NOMO-1 (cell line): ENCODE measurements around the gene WNT2.

Experiments used
- DNase-seq, 2 experiments: peaks; one replicate each; lab custom pipeline; 2025; ENCODE audit not compliant: unreplicated experiment in 2 of 2; lab: John Stamatoyannopoulos, UW

Gene WNT2

GRCh38 chr7:117322741-117323304 lies at the start of gene WNT2:
WNT2 (minus strand) TSS chr7:117323058; CDS start chr7:117322989, 69 bp downstream.
- no peak for DNase-seq

DNA sequence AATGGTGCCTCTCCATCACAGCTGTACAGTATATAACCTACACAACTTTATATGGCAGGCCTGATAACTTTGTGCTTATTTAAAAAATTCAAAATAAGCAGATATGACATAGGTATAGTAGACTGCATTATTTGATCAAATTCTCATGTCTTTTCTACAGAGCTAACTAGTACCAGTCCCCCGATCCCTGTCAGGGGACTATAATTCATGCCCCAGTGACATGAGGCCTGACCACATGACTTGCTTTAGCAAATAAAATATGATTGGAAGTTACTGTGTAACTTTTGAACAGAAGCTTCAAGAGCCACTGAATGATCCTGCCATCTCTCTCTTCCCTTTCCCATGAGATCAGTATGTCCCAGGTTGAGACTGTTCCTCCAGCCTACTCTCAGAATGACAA lies 49.2 kb upstream of the WNT2 start:
- DNase-seq: no peak

DNA sequence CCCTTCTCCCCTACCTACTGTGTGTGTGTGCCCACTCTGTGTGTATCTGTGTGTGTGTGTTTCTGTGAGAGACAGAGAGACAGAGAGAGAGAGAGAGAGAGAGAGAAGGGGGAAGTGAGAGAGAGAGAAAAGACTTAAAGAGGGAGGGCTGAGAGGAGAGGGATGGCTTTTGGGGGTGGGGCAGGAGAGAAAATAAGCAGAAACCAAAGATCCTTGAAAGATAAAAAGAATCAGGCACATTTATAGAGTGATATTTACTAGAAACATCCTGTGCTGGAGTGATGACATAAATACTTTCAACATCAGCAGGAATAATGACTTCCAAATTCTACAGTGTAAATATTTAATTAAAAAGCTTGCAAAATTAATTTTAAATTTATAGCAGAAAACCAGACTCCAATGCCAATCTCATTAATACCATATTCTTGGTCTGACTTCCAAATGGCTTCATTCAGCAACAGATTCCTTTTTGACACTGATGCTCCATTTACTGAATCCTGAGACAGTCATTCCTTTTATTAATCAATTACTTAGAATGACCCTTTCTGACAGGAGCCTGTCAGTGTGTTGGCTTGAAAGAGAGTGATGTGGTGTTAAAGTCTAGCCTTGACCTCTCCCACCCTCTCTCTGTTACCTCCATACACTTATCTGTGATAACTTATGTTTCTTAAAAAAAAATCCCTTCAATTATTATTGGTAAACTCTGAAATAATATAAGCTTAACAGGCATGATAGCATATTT lies 41.7 kb upstream of the WNT2 start:
- no peak for DNase-seq

DNA sequence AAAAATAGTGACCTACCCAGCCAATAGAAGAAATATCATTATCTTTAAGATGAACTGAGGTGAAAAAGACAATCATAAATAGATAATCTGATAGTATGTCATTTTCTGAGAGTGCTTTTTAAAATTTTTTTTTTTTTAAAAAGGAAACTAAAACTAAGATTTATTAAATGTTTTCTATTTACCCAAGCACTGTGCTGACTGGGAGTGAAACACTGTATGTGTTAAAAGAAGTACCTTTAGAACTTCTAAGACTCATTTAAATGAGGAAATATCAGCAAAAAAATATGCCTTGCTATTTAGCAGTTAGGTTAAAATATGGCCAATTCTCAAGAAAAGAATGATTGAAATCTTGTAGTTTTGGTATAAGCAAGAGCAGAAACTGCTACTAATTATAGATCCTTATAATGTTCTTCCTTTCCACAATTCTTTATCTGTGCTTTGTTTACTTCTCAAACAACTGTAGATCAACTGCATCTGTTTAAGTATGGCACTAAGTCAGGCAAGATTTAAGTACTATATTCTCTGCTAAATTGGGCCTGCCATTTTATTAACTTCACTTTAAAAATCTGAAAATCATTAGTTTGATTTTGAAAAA lies 39.5 kb upstream of the WNT2 start:
- no peak for DNase-seq

DNA sequence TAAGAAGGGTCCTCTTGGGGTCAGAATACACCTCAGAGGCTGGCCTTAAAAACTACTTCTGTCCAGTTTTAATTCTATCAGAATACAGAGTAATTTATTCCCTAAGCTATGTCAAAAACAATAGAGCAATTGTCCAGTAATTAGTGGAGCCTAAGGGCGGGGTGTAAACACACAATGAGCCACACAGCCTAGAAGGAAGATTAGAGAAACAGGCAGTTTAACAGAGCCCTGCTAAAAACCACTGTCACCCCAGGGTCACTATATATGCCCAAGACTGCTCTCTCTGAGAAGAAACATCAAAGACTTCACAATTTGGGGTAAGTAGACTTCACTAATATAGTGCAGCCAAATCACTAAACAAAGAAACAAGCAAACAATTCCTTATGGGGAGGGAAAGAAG lies 27.2 kb upstream of the WNT2 start:
- no peak for DNase-seq

GRCh38 chr7:117349570-117349969 lies 26.7 kb upstream of the WNT2 start:
- no peak for DNase-seq

- DNase-seq: no peak
These were observed 25.3 kb upstream of the WNT2 start for GRCh38 chr7:117347962-117348672.

DNA sequence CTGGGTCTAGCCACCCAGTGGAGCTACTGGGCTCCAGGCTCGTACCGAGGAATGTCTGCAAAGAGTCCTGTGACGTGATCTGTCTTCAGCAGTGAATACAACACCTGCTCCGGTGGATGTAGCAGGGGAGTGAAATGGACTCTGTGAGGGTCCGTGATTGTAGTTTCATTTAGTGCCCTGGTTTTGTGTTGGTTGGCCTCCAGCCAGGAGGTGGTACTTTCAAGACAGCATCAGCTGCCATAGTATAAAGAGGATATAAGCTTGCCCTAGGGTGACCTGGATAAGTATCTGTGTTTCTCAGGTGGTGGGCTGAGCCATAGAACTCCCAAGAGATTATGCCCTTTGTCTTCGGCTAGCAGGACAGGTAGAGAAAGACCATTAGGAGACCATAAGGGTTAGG lies 24.6 kb upstream of the WNT2 start:
- DNase-seq: no peak

GRCh38 chr7:117346161-117346560 lies 23.3 kb upstream of the WNT2 start:
- DNase-seq: no peak

DNA sequence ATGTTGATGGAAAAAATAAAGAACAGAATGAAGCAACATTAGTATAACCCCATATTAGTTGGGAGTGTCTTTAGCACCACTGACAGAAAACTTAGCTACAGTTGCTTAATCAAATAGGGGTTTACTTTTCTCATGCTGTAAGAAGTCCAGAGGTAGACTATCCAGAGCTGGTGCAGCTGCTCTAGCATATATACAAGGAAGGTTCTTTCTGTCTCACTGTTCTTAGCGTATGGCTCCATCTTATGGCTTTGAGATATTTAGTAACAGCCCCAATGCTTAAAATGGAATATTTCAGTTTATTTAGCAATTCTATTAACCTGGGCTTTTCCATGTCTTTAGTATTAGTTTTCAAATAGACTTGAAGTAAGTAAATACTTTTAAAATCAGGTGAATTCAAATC lies 15.2 kb upstream of the WNT2 start:
- no peak for DNase-seq

GRCh38 chr7:117333168-117333567 lies 10.3 kb upstream of the WNT2 start:
- DNase-seq: no peak

DNA sequence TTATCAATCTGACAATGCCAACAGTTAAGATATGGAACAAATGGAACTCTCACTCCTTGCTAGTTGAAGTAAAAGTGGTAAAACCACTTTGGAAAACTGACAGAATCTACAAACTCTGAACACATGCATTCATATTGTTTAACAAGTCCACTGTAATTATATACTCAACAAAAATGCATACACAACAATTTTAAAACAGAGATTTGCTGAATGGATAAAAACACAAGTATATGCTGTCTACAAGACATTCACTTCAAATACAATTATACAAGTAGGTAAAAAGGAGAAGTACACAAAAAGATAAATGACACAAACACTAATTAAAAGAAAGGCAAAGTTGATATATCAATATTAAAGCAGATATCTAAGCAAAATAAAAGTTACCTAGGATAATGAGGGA lies 9.2 kb upstream of the WNT2 start:
- DNase-seq: no peak

DNA sequence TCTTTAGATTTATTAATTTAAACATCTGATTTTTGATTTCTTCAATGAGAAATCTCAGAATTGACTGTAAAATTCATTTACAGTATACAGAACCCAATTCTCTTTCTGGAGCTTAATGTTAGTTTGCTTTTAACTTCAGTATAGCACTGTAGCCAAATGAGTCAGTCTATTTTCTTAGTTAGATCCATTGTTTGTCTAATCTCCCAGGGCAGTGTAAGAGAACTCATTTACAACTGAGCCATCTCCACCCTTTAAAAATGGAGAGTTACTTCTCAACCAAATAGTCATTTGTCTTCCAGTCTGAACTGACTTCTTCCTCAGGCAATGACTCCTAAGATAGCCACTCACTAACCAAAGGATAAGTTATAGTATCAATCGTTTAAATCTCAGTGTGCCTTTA lies 3.0 kb upstream of the WNT2 start:
- no peak for DNase-seq

- no peak for DNase-seq
These were observed 2.1 kb upstream of the WNT2 start for GRCh38 chr7:117324960-117325359.

DNA sequence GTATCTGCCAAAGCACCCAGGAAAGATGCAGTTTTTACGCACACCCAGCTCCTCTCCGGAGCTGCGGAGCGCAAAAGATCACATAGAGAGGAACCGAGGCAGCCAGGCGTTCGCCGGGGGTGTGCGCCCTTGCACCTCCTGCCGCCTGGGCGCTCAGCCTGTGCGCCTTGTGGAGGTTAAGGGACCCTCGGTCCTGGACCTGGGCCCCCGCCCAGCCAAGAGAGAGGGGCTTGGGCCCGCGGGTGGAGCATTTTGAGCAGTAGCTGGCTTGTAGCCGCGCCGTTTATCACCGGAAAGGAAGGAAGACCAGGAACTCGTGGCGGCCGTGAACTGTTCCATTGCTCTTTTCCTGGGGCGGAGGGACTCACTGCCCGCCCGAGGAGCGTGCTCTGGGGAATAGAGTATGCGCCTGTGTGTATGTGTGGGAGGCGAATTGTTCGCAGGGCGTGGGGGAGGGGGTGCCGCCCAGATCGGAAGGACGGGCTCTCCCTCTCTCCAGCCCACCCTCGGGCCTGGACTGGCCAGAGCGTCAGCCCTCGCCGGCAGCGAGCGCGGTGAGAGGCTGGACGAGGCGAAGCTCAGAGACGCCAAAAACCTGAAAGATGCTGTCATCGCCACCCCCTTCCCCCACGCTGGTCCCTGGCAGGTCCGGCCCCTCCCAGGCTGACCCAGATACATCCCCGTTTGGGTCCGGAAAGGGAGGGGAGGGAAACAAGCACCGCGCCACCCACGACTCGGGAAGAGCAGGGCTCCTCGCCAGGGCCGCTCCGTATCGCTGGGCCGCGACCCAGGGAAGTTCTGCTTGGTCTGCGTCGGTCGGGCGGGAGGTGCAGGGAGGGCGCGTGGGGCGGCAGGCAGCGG lies 1.2 kb upstream of the WNT2 start:
- no peak for DNase-seq

- DNase-seq: no peak
These were observed 520 bp upstream of the WNT2 start for GRCh38 chr7:117323305-117323850.

- DNase-seq: no peak
These were observed 2.3 kb downstream of the WNT2 start for GRCh38 chr7:117320523-117320922.

GRCh38 chr7:117319181-117319580 lies 3.7 kb downstream of the WNT2 start:
- no peak for DNase-seq

DNA sequence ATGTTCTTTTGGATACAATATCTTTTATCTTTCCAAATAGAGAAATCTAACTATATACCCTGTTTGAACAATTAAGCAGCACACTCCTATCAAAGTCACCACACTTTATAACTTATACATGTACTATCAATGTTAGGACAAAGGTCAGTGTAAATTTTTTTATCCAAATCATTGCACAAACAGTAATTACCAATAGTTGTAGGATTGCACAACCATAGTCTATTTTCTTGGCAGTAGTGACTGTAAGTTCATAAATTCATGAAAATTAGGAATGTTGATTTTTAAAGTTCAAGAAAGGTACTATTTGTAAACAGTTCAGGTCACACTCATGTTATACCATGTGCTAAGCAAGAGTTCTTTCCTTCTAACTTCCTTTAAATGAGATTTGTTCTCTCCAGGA lies 9.3 kb downstream of the WNT2 start:
- no peak for DNase-seq
